Measurements from ENCODE around the gene NDST1.
"Not testable (repeated sequence)": the region's sequence is repeated elsewhere in the genome, so short reads cannot be mapped to it uniquely, and the experiment has no call there.

Gene NDST1

DNA sequence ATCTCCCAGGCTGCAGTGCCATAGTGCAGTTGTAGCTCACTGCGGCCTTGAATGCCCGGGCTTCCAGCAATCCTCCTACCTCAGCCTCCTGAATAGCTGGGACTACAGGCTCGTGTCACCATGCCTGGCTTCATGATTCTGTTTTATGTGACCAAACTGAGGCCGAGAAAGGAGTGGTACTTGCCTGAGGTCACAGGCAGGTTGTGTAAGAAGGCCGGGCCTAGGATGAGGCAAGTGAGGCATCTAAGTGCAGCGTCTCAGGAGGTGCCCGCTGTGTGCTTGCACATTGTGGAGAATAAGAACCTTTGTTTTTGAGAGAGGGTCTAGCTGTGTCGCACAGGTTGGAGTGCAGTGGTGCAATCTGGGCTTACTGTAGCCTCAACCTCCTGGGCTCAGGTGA lies 2.1 kb upstream of the NDST1 start:
- FAIRE-seq (no peak), DNase-seq (ENCODE audit: extremely low spot score, insufficient read length, low read depth) (no peak)

DNA sequence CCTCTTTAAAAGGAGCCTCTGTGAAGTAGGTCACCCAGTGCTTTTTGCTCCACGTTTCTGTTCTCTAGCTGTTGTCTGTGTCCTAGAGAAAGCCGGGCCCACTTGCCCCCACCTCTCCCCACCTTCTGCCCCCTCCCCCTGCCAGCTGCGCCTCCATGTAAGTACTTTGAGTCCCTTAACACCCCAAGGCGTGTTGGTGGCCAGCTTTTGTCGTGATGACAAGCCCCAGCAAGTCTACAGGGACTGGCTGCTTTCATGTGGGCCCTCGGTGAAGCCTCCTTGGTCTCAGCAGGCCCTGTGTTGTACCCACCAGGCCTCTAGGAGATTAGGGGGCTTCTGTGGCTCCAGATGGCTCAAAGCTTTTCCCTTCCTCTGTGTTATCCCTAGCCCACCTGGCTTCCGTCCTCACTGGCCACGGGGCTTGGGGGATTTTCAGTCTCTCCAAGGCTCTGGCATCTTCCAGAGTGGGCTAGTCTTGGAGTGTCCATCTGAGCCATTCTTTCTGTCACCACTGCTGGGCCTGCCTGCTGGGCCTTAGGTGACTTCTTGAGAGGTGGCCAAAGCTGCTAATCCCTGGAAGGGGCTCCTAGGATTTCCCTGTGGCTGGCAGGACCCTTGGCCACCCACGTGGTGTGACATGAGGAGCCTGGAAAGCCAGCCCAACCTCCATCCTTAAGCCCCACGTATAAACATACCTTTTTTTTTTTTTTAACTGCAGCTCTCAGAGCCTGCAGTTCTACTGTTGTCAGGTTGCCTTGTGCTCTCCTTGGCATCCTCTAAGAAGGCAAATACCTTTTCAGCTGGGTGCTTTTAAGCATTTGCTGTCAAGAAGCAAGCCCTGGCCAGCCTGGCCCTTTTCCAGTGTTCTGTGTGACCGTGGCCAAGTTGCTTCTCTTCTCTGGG lies 1.1 kb upstream of the NDST1 start:
- DNase-seq (ENCODE audit: extremely low spot score, insufficient read length, low read depth) (no peak), FAIRE-seq (no peak)

DNA sequence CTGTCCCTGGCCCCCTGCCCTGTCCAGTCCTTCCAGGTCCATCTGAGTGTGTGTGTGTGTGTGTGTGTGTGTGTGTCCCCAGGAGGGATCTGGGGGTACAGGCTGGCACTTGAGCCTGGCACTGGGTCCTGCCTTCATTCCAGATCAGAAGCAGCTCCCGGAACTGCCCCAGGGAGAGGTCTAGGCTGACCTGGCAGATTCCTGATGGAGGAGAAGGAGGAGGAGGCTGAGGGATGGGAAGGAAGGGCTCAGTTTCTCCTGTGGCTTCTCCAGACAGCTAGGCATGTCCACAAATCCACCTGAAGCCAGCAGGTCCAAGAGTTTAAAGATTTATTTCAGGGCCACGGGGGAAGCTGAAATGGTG lies 328 bp downstream of the NDST1 start:
- FAIRE-seq (no peak), DNase-seq (ENCODE audit: extremely low spot score, insufficient read length, low read depth) (no peak)

DNA sequence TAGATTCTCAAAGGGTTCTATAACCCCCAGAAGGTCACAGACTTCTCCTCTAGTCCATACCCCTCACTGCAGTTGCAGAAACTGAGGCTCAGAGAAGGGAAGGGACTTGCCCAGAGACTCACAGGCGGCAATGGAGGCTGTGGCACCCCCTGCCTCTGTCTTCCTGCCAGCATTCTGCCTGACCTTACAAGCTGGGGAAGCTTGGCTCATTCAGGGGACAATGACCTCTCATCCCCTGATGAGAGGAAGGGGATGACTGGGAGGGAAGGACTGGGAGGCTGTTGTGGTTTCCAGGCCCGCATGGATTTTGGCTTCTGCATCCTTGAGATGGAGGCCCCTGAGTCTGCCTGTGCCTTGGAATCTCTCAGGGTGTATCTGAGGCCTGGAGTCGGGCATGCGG lies 897 bp downstream of the NDST1 start:
- no peak for FAIRE-seq
- no peak for DNase-seq (ENCODE audit: extremely low spot score, insufficient read length, low read depth)

DNA sequence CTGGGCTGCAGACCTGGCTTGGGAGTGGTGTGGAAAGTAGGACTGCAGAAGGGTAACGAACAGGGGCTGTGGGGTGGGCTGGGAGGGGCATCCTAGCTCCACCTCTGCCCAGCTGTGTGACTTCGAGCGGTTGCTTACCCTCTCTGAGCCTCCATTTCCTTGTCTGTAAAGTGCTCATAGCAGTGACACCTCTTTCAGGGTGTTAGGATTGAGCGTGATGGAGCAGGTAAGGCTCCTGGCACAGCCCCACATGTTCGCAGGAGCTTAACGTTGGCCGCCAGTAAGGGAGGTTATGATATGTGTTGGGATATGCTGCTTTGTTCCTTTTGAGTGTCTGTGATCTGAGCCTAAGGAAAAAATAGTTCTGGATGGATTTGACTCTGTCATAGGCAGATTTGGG lies 2.1 kb downstream of the NDST1 start:
- DNase-seq (ENCODE audit: extremely low spot score, insufficient read length, low read depth): no peak

DNA sequence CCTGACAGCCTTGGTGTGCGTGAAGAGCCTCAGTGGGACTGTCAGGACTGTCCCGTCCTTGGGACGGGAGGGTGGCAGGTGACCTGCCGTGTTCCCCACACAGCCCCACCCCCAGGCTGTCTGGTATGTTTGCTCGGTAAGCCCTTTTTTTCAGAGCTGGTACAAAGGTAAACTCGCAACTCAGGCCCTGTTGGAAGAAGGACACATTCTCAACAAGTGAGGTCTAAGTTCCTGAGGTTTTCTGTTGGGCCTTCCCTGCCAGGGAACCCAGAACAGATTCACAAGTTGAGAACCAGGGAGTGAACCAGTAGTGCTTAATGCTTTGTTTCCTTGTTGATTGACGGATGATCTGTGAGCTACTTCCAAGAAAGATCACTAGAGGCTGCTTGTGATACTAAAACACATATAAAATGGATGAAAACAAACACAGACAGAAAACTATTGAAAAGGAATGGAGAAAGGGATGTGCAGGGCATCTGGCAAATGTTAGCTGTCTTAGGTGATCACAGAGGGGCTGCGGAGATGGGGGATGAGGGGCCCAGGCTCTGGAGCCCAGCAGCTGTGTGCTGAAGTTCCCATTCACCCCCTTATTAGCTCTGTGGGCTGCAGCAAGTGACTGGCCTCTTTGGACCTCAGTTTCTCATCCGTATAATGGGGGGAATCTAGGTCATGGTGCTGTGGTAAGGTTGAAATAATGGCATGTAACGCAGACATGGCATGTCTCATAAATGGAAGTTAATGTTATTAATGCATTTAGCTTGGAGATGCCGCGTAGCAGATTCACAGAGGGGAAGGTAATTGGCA lies 2.7 kb downstream of the NDST1 start:
- FAIRE-seq: no peak

More for the DNA sequence above, 2.1 kb downstream of the NDST1 start:
- no peak for FAIRE-seq

DNA sequence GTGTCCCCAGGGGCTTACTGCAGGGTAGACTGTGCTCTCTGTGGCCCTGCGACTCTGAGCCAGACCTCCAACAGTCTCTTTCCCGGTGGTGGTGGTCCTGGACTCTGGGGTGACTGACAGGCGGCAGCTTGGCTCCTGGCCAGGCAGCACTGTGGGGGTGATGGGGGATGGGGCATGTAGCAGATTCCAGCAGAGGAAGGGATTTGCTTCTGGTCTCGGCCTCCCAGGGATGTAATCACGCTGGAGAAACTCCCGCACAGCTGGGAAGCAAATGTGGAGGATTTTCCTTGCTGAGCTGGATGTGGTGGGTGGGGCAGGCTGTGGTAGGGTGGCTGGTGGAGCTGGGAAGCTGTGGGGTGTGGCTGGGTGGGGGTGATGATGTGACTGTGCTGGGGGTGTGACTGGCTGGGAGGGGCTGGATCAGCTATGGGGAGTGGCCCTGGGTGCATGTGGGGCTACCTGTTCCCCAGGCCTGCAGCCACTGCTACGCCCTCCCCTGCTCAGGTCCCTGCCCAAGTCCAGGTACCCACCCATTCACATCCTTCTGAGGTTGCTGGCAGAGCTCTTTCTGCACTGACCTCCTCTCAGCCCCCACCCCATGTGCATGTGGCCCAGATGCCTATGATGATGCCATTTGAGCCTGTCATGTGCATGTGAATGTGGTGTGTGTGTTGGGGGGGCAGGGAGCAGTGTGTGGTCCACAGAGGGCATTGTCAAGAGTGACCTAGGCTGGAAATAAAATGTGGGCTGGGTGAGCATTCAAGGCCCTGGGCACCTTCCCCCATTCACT lies 3.8 kb downstream of the NDST1 start:
- DNase-seq (ENCODE audit: extremely low spot score, insufficient read length, low read depth) (no peak), FAIRE-seq (no peak)

More for the DNA sequence above, 2.7 kb downstream of the NDST1 start:
- DNase-seq (ENCODE audit: extremely low spot score, insufficient read length, low read depth): no peak

DNA sequence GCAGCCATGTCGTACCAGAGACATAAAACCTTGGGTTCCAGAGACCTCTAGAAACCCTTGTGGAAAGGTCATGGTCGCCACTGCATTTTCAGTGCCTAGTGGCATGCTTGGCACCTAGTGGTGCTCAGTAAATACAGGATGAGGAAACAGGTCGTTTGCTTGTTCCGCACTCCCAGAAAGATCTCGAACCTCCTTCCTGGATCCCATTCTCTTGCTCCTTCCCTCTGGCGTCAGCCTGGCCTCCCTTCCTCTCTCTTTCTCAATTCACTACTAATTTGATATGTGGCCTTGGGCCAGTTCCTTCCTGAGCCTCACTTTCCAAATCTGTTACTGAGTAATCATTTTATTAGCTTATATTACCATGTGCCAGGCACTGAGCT lies 4.4 kb downstream of the NDST1 start:
- DNase-seq (ENCODE audit: extremely low spot score, insufficient read length, low read depth): no peak
- no peak for FAIRE-seq

DNA sequence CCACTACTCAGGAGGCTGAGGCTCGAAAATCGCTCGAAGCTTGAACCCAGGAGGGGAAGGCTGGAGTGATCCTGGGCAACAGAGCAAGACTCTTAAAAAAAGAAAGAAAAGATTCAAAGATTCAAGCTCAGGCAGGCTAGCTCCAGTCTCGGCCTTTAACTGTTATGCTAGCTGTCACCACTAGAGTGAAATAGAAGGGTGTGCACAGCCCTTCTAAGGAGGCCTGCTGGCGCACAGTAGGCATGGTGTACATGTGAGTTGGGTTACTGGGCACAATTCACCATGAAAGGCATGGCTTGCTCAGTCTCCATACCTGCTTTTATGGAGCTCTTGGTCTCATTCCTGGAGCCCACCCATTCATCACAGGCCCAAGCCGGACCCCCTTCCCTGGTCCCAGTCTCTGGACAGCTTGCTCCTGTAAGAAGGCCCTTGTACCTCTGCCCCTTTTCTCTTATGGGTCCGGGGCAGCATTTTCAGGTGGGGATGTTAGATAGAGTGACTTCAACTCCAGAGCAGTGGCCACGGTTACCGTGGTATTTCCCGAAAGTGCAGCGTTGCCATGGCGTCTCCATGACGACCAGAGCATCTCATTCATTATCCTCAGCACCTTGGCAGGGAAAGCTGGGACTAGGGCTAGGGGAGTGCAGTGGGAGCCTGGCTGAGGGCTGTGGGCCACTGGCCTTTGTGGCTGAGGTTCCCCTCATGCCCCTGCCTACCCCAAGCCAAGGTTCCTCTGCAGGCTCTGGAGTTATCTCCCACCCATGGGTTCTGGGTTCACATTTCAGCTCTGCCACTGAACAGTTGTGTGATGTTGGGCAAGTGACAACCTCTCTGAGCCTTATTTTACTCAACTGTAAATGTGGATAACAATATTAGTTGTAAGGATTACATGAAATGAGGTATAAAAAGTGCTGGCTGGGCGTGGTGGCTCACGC lies 5.7 kb downstream of the NDST1 start:
- no peak for DNase-seq (ENCODE audit: extremely low spot score, insufficient read length, low read depth)
- no peak for FAIRE-seq

DNA sequence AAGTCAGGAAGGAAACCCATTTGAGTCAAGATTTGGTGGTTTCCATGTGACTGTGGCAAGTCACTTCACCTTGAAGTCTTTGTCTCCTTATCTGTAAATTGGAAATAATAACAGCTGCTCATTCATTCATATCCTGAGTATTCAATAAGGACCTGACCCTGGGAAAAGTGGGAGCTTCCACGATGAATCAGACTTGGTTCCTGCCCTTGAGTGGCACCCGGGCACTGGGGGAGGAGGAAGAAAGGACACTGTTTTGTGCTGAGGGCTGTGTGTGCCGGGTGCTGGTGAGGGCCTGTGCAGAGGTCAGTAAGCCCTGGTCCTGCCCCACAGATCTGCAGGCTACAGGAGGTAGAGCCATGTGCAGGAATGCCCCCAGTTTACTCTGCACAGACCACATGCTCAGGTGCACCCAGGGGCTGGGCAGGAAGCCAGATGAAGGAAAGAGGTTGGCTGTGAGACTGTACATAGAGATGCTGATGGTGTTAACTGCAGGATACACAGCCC lies 6.8 kb downstream of the NDST1 start:
- DNase-seq (ENCODE audit: extremely low spot score, insufficient read length, low read depth): no peak
- FAIRE-seq: no peak

DNA sequence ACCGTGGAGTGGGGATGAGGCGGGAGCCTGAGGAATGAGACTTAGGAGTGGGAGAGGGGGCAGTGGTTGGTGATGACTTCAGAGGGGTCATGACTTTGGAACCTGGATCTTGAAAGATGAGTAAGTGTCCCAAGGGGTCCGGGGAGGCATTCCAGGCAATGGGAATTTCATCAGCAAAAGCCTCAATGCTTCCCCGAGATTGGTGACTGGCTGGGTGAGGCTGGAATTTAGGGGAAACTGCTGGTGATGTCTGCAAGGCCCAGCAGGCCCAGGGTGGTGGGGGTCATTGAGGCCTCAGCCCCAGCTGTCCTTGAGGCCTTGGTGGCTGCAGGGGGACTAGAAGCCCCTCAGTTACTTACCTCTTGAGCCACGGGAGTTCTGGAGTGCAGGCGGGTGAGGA lies 7.5 kb downstream of the NDST1 start:
- no peak for DNase-seq (ENCODE audit: extremely low spot score, insufficient read length, low read depth)
- no peak for FAIRE-seq

DNA sequence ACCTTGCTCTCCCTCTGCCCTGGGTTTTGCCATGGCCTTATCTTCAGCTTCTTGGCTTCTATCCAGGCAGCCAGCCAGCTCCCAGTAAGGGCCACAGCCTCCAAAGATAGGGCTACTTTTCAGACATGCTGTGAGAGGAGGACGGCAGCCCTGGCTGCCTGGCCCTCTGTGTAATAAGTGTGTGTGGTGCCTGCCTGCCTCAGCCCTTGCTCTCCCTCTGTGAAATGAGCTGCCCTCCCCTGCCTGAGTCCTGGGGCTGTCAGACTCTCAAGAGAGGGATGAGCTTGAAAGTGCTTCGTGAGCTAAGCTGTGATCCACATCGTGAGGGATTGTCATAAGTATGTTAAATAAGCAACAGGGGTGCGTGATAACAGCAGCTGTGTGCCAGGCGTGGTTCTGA lies 8.1 kb downstream of the NDST1 start:
- FAIRE-seq: no peak

DNA sequence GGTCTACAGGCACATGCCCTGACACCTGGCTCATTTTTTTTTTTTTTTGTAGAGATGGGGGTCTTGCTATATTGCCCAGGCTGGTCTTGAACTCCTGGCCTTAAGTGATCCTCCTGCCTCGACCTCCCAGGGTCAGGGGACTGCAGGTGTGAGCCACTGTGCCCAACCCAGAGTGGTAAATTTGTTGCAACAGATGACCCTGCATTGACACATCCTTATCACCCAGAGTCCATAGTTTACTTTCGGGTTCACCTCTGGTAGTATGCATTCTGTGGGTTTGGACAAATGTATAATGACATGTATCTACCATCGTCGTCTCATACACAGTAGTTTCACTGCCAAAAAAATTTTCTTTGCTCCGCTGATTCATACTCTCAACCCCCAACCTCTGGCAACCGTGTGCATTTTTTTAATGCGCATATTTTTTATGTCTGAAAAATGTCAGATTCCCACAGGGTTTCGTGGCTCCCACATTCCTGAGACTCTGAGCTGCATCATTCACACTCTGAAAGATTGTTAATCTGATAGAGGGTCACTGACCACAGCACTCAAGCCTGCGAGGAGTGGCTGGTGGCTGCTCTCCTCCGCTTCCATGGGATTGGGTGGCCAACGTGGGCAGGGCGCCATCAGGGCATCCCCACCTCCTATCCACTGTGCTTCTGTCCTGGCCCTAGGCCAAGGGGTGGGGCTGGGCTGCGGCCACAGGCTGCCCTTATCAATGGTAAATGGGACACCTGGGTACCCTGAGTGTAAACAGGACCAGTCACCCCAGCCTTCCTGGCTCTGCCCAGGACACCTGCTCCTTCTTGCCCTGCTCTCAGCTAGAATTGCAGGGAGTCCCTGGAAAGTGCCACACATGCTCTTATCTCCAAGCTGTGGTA lies 9.6 kb downstream of the NDST1 start:
- DNase-seq (ENCODE audit: extremely low spot score, insufficient read length, low read depth): no peak
- no peak for FAIRE-seq

More for the DNA sequence above, 8.1 kb downstream of the NDST1 start:
- DNase-seq (ENCODE audit: extremely low spot score, insufficient read length, low read depth): no peak

DNA sequence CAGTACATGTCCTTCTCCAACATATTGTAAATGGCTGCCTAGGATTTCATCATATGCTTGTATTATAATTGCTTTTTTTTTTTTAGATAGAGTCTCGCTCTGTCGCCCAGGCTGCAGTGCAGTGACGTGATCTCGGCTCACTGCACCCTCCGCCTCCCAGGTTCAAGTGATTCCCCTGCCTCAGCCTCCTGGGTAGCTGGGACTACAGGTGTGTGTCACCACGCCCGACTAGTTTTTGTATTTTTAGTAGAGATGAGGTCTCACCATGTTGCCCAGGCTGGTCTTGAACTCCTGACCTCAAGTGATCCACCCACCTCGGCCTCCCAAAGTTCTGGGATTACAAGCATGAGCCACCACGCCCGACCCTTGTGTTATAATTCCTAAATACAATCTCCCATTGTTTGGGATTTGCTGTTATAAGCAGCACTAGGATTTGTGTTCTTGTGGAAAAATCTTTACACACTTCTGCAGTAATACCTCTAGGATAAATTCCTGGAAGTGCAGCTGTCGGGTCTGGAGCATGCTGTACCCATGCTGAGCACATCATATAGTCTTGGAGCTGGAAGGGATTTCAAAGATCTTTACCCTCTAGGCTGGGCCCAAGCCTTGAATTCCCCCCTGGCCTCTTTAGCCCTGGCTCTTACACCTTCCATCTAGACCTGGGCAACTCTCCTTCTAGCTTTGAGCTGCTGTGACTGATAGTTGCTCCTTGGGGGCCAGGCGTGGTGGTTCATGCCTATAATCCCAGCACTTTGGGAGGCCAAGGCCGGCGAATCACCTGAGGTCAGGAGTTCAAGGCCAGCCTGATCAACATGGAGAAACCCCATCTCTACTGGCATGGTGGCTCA lies 11.0 kb downstream of the NDST1 start:
- not testable (repeated sequence) for FAIRE-seq; DNase-seq (ENCODE audit: extremely low spot score, insufficient read length, low read depth)

DNA sequence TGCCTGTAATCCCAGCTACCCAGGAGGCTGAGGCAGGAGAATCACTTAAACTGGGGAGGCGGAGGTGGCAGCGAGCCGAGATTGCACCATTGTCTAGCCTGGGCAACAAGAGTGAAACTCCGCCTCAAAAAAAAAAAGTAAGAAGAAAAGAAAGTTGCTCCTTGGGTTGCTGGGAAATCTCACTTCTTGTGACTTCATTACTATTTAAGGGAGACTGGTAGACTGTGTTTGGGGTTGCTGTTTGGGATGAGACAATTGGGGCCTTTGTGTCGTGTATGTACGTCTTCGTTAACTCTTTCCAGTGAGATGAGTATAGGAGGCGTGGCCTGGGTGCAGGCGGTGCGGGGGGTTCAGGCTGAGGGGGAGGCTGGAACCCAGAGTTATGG lies 11.6 kb downstream of the NDST1 start:
- DNase-seq (ENCODE audit: extremely low spot score, insufficient read length, low read depth): no peak
- FAIRE-seq: no peak

DNA sequence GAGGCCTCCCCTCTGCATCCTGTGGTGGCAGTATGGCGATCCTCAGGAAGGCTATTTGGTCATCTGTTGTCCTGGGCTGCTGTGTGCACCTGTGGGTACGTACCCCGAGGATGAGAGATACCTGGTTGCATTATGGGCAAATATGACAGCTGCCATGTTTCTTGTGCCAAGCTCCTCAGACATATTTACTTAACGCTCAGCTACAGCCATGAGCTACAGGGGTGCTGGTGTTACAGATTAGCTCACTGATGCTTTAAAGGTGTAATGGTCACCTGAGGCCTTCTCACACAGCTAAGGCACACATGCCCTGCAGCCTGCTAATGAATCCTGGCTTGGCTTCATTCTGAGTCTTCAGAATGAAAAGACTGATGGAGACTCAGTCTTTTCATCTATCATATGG lies 12.0 kb downstream of the NDST1 start:
- DNase-seq (ENCODE audit: extremely low spot score, insufficient read length, low read depth) (no peak), FAIRE-seq (no peak)

DNA sequence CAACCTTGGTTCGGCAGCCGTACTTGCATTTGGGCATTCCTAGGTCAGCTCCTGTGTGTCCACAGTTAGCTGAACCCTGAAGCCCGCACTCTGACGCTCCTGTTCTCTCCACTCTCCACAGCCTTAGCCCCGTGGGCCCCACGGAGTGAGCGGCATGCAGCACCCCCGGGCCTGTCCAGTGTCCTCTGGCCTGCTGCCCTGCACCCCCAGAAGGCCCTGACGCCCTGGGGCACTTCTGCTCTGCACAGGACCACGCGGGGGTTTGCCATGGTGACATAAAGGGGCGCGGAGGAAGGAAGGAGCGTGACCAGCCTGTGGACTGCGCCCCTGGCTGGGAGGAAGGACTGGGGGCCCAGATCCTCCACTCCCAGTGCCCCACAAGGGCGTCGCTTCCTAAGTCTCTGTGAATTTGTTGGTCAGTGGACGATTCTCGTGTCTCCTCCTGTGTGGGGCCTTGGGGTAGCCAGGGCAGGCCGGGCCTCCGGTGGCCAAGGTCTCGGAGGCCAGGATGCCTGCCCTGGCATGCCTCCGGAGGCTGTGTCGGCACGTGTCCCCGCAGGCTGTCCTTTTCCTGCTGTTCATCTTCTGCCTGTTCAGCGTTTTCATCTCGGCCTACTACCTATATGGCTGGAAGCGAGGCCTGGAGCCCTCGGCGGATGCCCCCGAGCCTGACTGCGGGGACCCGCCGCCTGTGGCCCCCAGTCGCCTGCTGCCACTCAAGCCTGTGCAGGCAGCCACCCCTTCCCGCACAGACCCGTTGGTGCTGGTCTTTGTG lies 13.0 kb downstream of the NDST1 start:
- DNase-seq (ENCODE audit: extremely low spot score, insufficient read length, low read depth) (no peak), FAIRE-seq (no peak)
